ENCODE data around the gene EIF4E. TPM values are rescaled to one million over a fixed set of nuclear protein-coding genes. Genes with fewer than 3 reads are reported as not detected.

Gene EIF4E
- 70.1 to 191 TPM (median 85.5 TPM) in 5 replicates for total RNA-seq (2022; extraction: Qiagen RNA extraction; ENCODE audit: low read depth)

GRCh38 chr4:98928505-98929340 is at the start of gene EIF4E:
EIF4E (minus strand) TSS chr4:98929133; CDS start chr4:98929112, 21 bp downstream.

Other genes starting within 250 kb of the EIF4E start
- gene METAP1, start 66.6 kb upstream of the EIF4E start, total RNA-seq (2022; extraction: Qiagen RNA extraction; ENCODE audit: low read depth): 42.0 to 54.3 TPM (median 50.8 TPM) in 5 replicates
- 103 to 123 TPM (median 107 TPM) in 5 replicates for gene ADH5, start 159.7 kb upstream of the EIF4E start, total RNA-seq (2022; extraction: Qiagen RNA extraction; ENCODE audit: low read depth)
- gene ADH4, start 215.2 kb upstream of the EIF4E start, total RNA-seq (2022; extraction: Qiagen RNA extraction; ENCODE audit: low read depth): not detected in 5 replicates